BLaER1 (cell line): ENCODE data around the gene GLCE.

Experiments used
- H3K27ac ChIP-seq: shearing (Covaris generic); formaldehyde crosslinking; 2 replicates; pipeline ENCODE4 v1.8.1; 2022
- H3K27me3 ChIP-seq: shearing (Covaris generic); formaldehyde crosslinking; 2 replicates; pipeline ENCODE4 v1.8.1; 2022
- H3K36me3 ChIP-seq: shearing (Covaris generic); formaldehyde crosslinking; 2 replicates; pipeline ENCODE4 v1.8.1; 2022
- H3K4me1 ChIP-seq: shearing (Covaris generic); formaldehyde crosslinking; 2 replicates; pipeline ENCODE4 v1.8.1; 2022
- H3K4me2 ChIP-seq: shearing (Covaris generic); formaldehyde crosslinking; 2 replicates; pipeline ENCODE4 v1.8.1; 2022
- H3K4me3 ChIP-seq: shearing (Covaris generic); formaldehyde crosslinking; 2 replicates; pipeline ENCODE4 v1.8.1; 2022
- H3K9ac ChIP-seq: shearing (Covaris generic); formaldehyde crosslinking; 2 replicates; pipeline ENCODE4 v1.8.1; 2022
- H3K9me3 ChIP-seq: shearing (Covaris generic); formaldehyde crosslinking; 2 replicates; pipeline ENCODE4 v1.8.1; 2022
- H4K20me1 ChIP-seq: shearing (Covaris generic); formaldehyde crosslinking; 2 replicates; pipeline ENCODE4 v1.8.1; 2022
- Cebpa-rat ChIP-seq: shearing (Covaris generic); IDR thresholded peaks from 2 replicates; pipeline ENCODE4 v1.8.1; 2022

GLCE gene

GRCh38 chr15:69302929-69303328 is 142.5 kb downstream of the GLCE start:
- Histone ChIP-seq H3K9me3 (no peaks in the 10 kb centered on the region), H3K27ac (no peak overlapping the region), H3K27me3 (no peaks in the 10 kb centered on the region), H4K20me1 (no peaks in the 10 kb centered on the region), H3K4me3 (no peak overlapping the region), H3K4me2 (no peak overlapping the region), H3K4me1 (no peaks in the 10 kb centered on the region), H3K9ac (no peak overlapping the region), H3K36me3 (no peaks in the 10 kb centered on the region)
- no peak for TF ChIP-seq Cebpa-rat

GRCh38 chr15:69303337-69304181 is 143.1 kb downstream of the GLCE start:
- Histone ChIP-seq H3K4me1 (no peaks in the 10 kb centered on the region), H3K27me3 (no peaks in the 10 kb centered on the region), H3K27ac (no peak overlapping the region), H3K4me2 (no peak overlapping the region), H3K9me3 (no peaks in the 10 kb centered on the region), H3K4me3 (no peak overlapping the region), H3K36me3 (no peaks in the 10 kb centered on the region), H3K9ac (no peak overlapping the region), H4K20me1 (no peaks in the 10 kb centered on the region)
- TF ChIP-seq Cebpa-rat, result no peak

- Histone ChIP-seq H3K27ac (no peak overlapping the region), H3K4me1 (no peaks in the 10 kb centered on the region)
These were observed 143.7 kb downstream of the GLCE start for GRCh38 chr15:69304182-69304545.

GRCh38 chr15:69305204-69305931 is 144.9 kb downstream of the GLCE start:
- H3K9me3 ChIP-seq, result no peaks in the 10 kb centered on the region
- no peak overlapping the region for H3K27ac ChIP-seq
- TF ChIP-seq Cebpa-rat, result no peak
- H3K4me1 ChIP-seq, result no peaks in the 10 kb centered on the region
- H3K9ac ChIP-seq, result no peak overlapping the region
- H3K4me2 ChIP-seq, result no peak overlapping the region
- H3K36me3 ChIP-seq, result no peaks in the 10 kb centered on the region
- no peaks in the 10 kb centered on the region for H3K27me3 ChIP-seq
- H4K20me1 ChIP-seq, result no peaks in the 10 kb centered on the region
- no peak overlapping the region for H3K4me3 ChIP-seq

More at GRCh38 chr15:69304182-69304545, 143.7 kb downstream of the GLCE start:
- Histone ChIP-seq H3K9ac (no peak overlapping the region), H4K20me1 (no peaks in the 10 kb centered on the region), H3K4me3 (no peak overlapping the region), H3K36me3 (no peaks in the 10 kb centered on the region), H3K9me3 (no peaks in the 10 kb centered on the region), H3K27me3 (no peaks in the 10 kb centered on the region), H3K4me2 (no peak overlapping the region)
- no peak for TF ChIP-seq Cebpa-rat

GRCh38 chr15:69305933-69306568 is 145.6 kb downstream of the GLCE start:
- H3K9ac ChIP-seq, result no peak overlapping the region
- H3K4me3 ChIP-seq, result no peak overlapping the region
- no peaks in the 10 kb centered on the region for H3K36me3 ChIP-seq
- H3K4me1 ChIP-seq, result no peaks in the 10 kb centered on the region
- H3K27ac ChIP-seq, result no peak overlapping the region
- H3K27me3 ChIP-seq, result no peaks in the 10 kb centered on the region
- H4K20me1 ChIP-seq, result no peaks in the 10 kb centered on the region
- no peak for TF ChIP-seq Cebpa-rat
- no peak overlapping the region for H3K4me2 ChIP-seq
- H3K9me3 ChIP-seq, result no peaks in the 10 kb centered on the region

GRCh38 chr15:69307939-69308338 is 147.5 kb downstream of the GLCE start:
- TF ChIP-seq Cebpa-rat, result no peak
- no peak overlapping the region for H3K9ac ChIP-seq
- no peak overlapping the region for H3K4me3 ChIP-seq
- H4K20me1 ChIP-seq, result no peaks in the 10 kb centered on the region
- no peaks in the 10 kb centered on the region for H3K36me3 ChIP-seq
- H3K9me3 ChIP-seq, result no peaks in the 10 kb centered on the region
- peaks cover under 1% of the 10 kb centered on the region; the same call in 1 of the 2 replicates for H3K4me1 ChIP-seq
- H3K27ac ChIP-seq, result no peak overlapping the region
- H3K4me2 ChIP-seq, result no peak overlapping the region
- H3K27me3 ChIP-seq, result no peaks in the 10 kb centered on the region

- Histone ChIP-seq H4K20me1 (no peaks in the 10 kb centered on the region), H3K4me1 (peaks cover 8% of the 10 kb centered on the region; the same call in 1 of the 2 replicates), H3K9me3 (no peaks in the 10 kb centered on the region), H3K36me3 (no peaks in the 10 kb centered on the region), H3K4me3 (no peak overlapping the region), H3K27ac (no peak overlapping the region), H3K9ac (no peak overlapping the region), H3K27me3 (no peaks in the 10 kb centered on the region), H3K4me2 (no peak overlapping the region)
- no peak for TF ChIP-seq Cebpa-rat
These were observed 148.5 kb downstream of the GLCE start for GRCh38 chr15:69308949-69309348.

- H3K9ac ChIP-seq, result no peak overlapping the region
- H3K4me3 ChIP-seq, result no peak overlapping the region
- peaks cover 8% of the 10 kb centered on the region; the same call in 1 of the 2 replicates for H3K4me1 ChIP-seq
- no peak overlapping the region for H3K4me2 ChIP-seq
- TF ChIP-seq Cebpa-rat, result no peak
- H4K20me1 ChIP-seq, result no peaks in the 10 kb centered on the region
- no peak overlapping the region for H3K27ac ChIP-seq
- H3K36me3 ChIP-seq, result no peaks in the 10 kb centered on the region
- H3K27me3 ChIP-seq, result no peaks in the 10 kb centered on the region
- no peaks in the 10 kb centered on the region for H3K9me3 ChIP-seq
These were observed 150.9 kb downstream of the GLCE start for GRCh38 chr15:69311319-69311721.

- Histone ChIP-seq H3K9ac (no peak overlapping the region), H3K27ac (no peak overlapping the region), H3K9me3 (no peaks in the 10 kb centered on the region)
These were observed 153.1 kb downstream of the GLCE start for GRCh38 chr15:69313432-69314000.

More at GRCh38 chr15:69313432-69314000, 153.1 kb downstream of the GLCE start:
- no peaks in the 10 kb centered on the region for H3K27me3 ChIP-seq
- peaks cover 8% of the 10 kb centered on the region; the same call in 1 of the 2 replicates for H3K4me1 ChIP-seq
- no peak for TF ChIP-seq Cebpa-rat
- no peaks in the 10 kb centered on the region for H3K36me3 ChIP-seq
- peak overlapping the region; percentile 23; the same call in 1 of the 2 replicates for H3K4me2 ChIP-seq
- no peak overlapping the region for H3K4me3 ChIP-seq
- H4K20me1 ChIP-seq, result no peaks in the 10 kb centered on the region
